Hepatocyte (in vitro differentiated cells): ENCODE data around the gene SERPINH1. TPM values are rescaled to one million over a fixed set of nuclear protein-coding genes. Genes with fewer than 3 reads are reported as not detected.

Source experiments
- DNase-seq: peaks from one replicate; pipeline ENCODE4 v3.0.0-alpha.2; 2016; ENCODE audit warnings: low spot score
- H2AFZ ChIP-seq: fragments of 200-600 bp; sonication (generic); 2 replicates; pipeline ENCODE4 v1.6.0; 2016; ENCODE audit warnings: antibody characterized with exemption, mild to moderate bottlenecking
- H3K27ac ChIP-seq: fragments of 200-600 bp; sonication (generic); 2 replicates; pipeline ENCODE4 v1.5.1; 2016; ENCODE audit warnings: mild to moderate bottlenecking
- H3K27me3 ChIP-seq: fragments of 200-600 bp; sonication (generic); 2 replicates; pipeline ENCODE4 v1.6.1; 2016
- H3K36me3 ChIP-seq: fragments of 200-600 bp; sonication (generic); replicated peaks from 2 replicates; pipeline ENCODE4 v1.5.1; 2016; ENCODE audit warnings: low read depth; ENCODE audit not compliant: insufficient read depth
- H3K4me1 ChIP-seq: fragments of 200-600 bp; sonication (generic); 2 replicates; pipeline ENCODE4 v1.5.1; 2016; ENCODE audit warnings: mild to moderate bottlenecking, moderate library complexity; ENCODE audit not compliant: insufficient read depth
- H3K4me2 ChIP-seq: fragments of 200-600 bp; sonication (generic); 2 replicates; pipeline ENCODE4 v1.6.0; 2016
- H3K4me3 ChIP-seq: fragments of 200-600 bp; sonication (generic); 2 replicates; pipeline ENCODE4 v1.5.1; 2016; ENCODE audit warnings: mild to moderate bottlenecking
- H3K79me2 ChIP-seq: fragments of 200-600 bp; sonication (generic); 2 replicates; pipeline ENCODE4 v1.6.0; 2017; ENCODE audit warnings: mild to moderate bottlenecking
- H3K9me2 ChIP-seq: fragments of 200-600 bp; sonication (generic); replicated peaks from 2 replicates; pipeline ENCODE4 v1.6.0; 2017; ENCODE audit warnings: mild to moderate bottlenecking; ENCODE audit not compliant: insufficient read depth
- H3K9me3 ChIP-seq: fragments of 200-600 bp; sonication (generic); 2 replicates; pipeline ENCODE4 v1.5.1; 2016; ENCODE audit warnings: low read depth, mild to moderate bottlenecking
- H4K20me1 ChIP-seq: fragments of 200-600 bp; sonication (generic); 2 replicates; pipeline ENCODE4 v1.6.0; 2016; ENCODE audit warnings: mild to moderate bottlenecking; ENCODE audit not compliant: insufficient read depth, poor library complexity, severe bottlenecking
- EZH2 ChIP-seq: fragments of 200-600 bp; sonication (generic); IDR thresholded peaks from 2 replicates; pipeline ENCODE4 v1.6.1; 2016; ENCODE audit warnings: antibody characterized with exemption, mild to moderate bottlenecking, borderline replicate concordance
- EZH2phosphoT487 ChIP-seq: fragments of 200-600 bp; sonication (generic); IDR thresholded peaks from one replicate; pipeline ENCODE4 v1.6.1; 2018; ENCODE audit warnings: antibody characterized with exemption, mild to moderate bottlenecking, low read depth, moderate library complexity; ENCODE audit not compliant: unreplicated experiment, severe bottlenecking
- WGBS: methylation state at CpG from one replicate; pipeline ENCODE4 v1.1.6; 2016; ENCODE audit warnings: low lambda C conversion rate; ENCODE audit errors: missing lambda C conversion rate; 5-methylcytosine and 5-hydroxymethylcytosine counted together
- polyA plus RNA-seq: library from polyadenylated mRNA; unstranded; fragments of >200 nt; fragmentation: Nextera tagmentation; extraction: Ambion mirVana; gene quantifications from 2 replicates; pipeline ENCODE4 v1.2.1, GENCODE V29; 2016
- total RNA-seq: library from RNA; depleted of rRNA; stranded (reverse); fragments of >200 nt; gene quantifications from 2 replicates; pipeline ENCODE4 v1.2.3, GENCODE V29; 2014
- TF ChIP-seq, protein P1 (sequence below): fragments of 200-600 bp; sonication (generic); IDR thresholded peaks from 2 replicates; pipeline ENCODE4 v1.5.1; 2016; ENCODE audit warnings: antibody characterized with exemption, mild to moderate bottlenecking; ENCODE audit not compliant: poor library complexity

Gene SERPINH1
- total and polyA plus RNA-seq, 2 experiments from 2014 or later = 479 to 805 TPM

DNA sequence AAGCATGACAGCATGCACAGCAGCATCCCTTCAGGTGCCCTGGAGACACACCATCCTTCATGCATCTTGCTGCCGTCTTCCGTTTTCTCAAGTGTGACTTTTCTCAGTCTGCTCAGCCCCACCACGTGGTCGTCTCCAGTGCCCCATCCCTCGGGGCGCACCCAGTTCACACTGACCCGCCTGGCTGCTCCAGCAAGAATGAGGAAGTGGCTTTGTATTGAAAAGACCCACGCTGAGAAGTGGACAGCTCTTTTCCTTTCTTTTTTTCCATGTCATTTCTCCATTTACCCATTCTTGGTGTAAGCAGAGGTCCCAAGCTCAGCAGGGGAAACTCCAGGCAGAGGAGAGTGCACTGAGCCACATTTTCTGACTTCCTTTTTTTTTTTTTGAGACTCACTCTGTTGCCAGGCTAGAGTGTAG is 14.5 kb downstream of the SERPINH1 start:
- peak; percentile 63 for DNase-seq
- 36% methylated on average over 8 of the region's 8 CpGs for WGBS
- H3K27ac ChIP-seq = peak overlapping the region; percentile 32
- H3K4me3 ChIP-seq = no peak overlapping the region
- no peaks in the 10 kb centered on the region for H3K9me3 ChIP-seq
- H3K36me3 ChIP-seq = no peaks in the 10 kb centered on the region
- no peak overlapping the region for H3K4me2 ChIP-seq
- H4K20me1 ChIP-seq = no peaks in the 10 kb centered on the region
- H3K79me2 ChIP-seq = no peaks in the 10 kb centered on the region
- H3K4me1 ChIP-seq = no peaks in the 10 kb centered on the region
- no peak overlapping the region for H2AFZ ChIP-seq
- H3K9me2 ChIP-seq = no peaks in the 10 kb centered on the region
- H3K27me3 ChIP-seq = no peaks in the 10 kb centered on the region
- TF ChIP-seq EZH2phosphoT487 (no peak), EZH2 (no peak)
- TF ChIP-seq, protein P1, sequence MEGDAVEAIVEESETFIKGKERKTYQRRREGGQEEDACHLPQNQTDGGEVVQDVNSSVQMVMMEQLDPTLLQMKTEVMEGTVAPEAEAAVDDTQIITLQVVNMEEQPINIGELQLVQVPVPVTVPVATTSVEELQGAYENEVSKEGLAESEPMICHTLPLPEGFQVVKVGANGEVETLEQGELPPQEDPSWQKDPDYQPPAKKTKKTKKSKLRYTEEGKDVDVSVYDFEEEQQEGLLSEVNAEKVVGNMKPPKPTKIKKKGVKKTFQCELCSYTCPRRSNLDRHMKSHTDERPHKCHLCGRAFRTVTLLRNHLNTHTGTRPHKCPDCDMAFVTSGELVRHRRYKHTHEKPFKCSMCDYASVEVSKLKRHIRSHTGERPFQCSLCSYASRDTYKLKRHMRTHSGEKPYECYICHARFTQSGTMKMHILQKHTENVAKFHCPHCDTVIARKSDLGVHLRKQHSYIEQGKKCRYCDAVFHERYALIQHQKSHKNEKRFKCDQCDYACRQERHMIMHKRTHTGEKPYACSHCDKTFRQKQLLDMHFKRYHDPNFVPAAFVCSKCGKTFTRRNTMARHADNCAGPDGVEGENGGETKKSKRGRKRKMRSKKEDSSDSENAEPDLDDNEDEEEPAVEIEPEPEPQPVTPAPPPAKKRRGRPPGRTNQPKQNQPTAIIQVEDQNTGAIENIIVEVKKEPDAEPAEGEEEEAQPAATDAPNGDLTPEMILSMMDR = no peak

DNA sequence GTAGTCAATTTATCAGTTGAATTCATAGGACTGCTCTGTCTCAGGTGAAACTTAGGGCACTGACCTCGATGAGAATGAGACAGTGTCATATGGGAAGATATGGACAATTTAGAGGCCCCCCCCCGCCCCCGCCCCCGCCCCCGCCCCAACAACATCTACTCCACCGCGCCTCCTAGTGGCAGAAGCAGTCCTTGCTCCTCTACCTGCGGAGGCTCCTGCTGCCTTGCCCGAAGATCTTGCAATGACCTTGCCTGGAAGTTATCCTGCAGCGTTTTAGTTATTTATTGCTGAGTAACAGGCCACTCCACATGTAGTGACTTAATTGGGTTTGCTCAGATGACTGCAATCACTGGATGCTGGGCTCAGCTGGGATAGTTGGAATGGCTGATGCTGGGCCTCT is 15.2 kb downstream of the SERPINH1 start:
- peak; percentile 80 for DNase-seq
- Histone ChIP-seq H3K4me2 (no peak overlapping the region), H3K9me3 (no peaks in the 10 kb centered on the region), H3K9me2 (no peaks in the 10 kb centered on the region), H3K79me2 (no peaks in the 10 kb centered on the region), H2AFZ (no peak overlapping the region), H3K27ac (no peak overlapping the region), H3K36me3 (no peaks in the 10 kb centered on the region), H3K4me1 (no peaks in the 10 kb centered on the region), H3K4me3 (no peak overlapping the region), H4K20me1 (no peaks in the 10 kb centered on the region), H3K27me3 (no peaks in the 10 kb centered on the region)
- 17% methylated on average over 10 of the region's 10 CpGs for WGBS
- TF ChIP-seq, protein P1 = peak; percentile 60
- TF ChIP-seq EZH2 (no peak), EZH2phosphoT487 (no peak)

DNA sequence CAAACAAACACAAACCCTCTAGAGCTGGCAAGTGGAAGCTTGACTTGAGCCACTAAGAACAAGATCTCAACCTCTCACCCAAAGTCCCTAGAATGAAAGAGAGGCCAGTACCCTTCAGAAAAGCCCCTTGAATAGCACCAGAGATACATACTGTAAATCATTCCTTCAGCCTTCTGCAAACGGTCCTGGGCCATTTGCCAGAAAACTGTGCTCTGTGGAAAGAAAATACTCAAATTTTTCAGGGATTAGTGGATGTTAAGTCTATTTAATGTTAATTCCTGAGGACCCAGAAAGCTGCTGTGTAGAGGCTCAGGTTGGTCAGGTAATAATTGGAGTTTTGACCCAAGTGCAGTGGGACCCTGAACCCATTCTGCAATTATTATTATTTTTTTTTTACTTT is 16.9 kb downstream of the SERPINH1 start:
- no peak for DNase-seq
- 46% methylated on average over 1 of the region's 1 CpG for WGBS
- H3K9me3 ChIP-seq = no peaks in the 10 kb centered on the region

More for the DNA sequence above, 16.9 kb downstream of the SERPINH1 start:
- Histone ChIP-seq H2AFZ (no peak overlapping the region), H4K20me1 (no peaks in the 10 kb centered on the region), H3K4me1 (peaks cover 9% of the 10 kb centered on the region), H3K79me2 (no peaks in the 10 kb centered on the region), H3K9me2 (no peaks in the 10 kb centered on the region), H3K4me2 (no peak overlapping the region), H3K27ac (no peak overlapping the region), H3K4me3 (no peak overlapping the region), H3K27me3 (no peaks in the 10 kb centered on the region), H3K36me3 (no peaks in the 10 kb centered on the region)
- no peak for TF ChIP-seq EZH2phosphoT487
- no peak for TF ChIP-seq EZH2
- TF ChIP-seq, protein P1 = no peak
